ENCODE measurements around the gene CCDC90B. TPM values are rescaled to one million over a fixed set of nuclear protein-coding genes. Genes with fewer than 3 reads are reported as not detected.

CCDC90B gene
- polyA plus RNA-seq, 1 of the 3 experiments (the other 2 are of a cell fraction): 47.9 TPM

DNA sequence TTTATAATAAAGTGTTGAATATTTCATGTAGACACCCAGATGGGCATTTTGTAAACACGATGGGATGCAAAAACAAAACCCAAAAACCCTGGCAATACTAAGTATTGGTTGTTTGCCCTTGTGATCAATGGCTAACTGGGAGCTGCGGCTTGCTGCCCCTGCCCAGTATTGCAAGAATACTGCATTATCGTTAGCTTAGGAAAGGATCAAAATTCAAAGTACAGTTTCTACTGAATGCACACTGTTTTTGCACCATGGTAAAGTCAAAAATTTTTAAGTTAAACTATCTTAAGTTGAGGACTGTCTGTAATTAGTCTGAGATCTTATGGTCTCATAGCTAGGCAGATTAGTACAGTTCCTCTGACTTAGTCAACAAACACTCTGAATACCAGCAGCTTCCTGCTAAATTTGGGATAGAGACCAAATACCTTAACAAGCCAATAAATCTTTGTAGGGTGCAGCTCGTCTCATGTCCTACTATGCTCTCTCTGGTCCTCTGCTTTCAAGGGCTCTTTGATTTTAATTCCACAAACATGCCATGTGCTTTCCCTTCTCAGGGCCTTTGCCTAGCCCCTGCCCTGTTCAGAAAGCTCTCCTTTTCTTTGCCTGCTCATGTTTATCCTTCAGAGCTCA lies 4.0 kb downstream of the CCDC90B start:
- Histone ChIP-seq H3K79me2 (ENCODE audit: insufficient read depth) (peaks cover 80% of the 10 kb centered on the region), H3K9ac (no peak overlapping the region), H3K4me3 (ENCODE audit: low read depth in 2 of 2, low read length in 1 of 2) (no peak overlapping the region; a peak in 1 of 4 replicates), H3K27ac (ENCODE audit: low read depth in 2 of 2, low read length in 1 of 2) (no peak overlapping the region), H3K27me3 (ENCODE audit: insufficient read depth) (no peaks in the 10 kb centered on the region), H3K9me3 (no peaks in the 10 kb centered on the region), H3K9me2 (no peaks in the 10 kb centered on the region), H3K36me3 (replicated peaks in 1 of 2; ENCODE audit: control insufficient read depth in 1 of 2, insufficient read depth in 2 of 2, low read length in 1 of 2) (peaks cover 37 to 46% of the 10 kb centered on the region in 2 experiments), H3K4me1 (ENCODE audit: control insufficient read depth in 1 of 2, insufficient read depth in 2 of 2, low read depth in 1 of 2, low read length in 1 of 2) (peaks cover 22 to 43% of the 10 kb centered on the region in 2 experiments; a peak in 3 of 4 replicates), H2AFZ (ENCODE audit: low read depth) (no peak overlapping the region), H4K20me1 (ENCODE audit: insufficient read depth) (0 out of 2 replicates have a peak, but pooled peaks cover 6% of the 10 kb centered on the region), H3K4me2 (peak overlapping the region; percentile 81), H3F3A (replicated peaks; ENCODE audit: insufficient read depth) (peaks cover 13% of the 10 kb centered on the region)
- ChIA-PET POLR2A (interaction anchor here (0.9 kb wide), 1 partner anchor 381 kb away, joined by 3 read pairs; the partner anchor contains the start of gene DDIAS), CTCF (interaction anchor here (1.1 to 1.5 kb wide), 4 partner anchors 10 to 542 kb away, joined by 3 to 6 read pairs (median 5); no protein-coding TSS in a partner anchor)
- TF ChIP-seq EZH2phosphoT487 (IDR thresholded peaks at IDR 0.05; ENCODE audit: borderline replicate concordance, low read depth) (no peak), JUND (IDR thresholded peaks at IDR 0.05) (no peak), USF2 (IDR thresholded peaks at IDR 0.05; ENCODE audit: borderline replicate concordance, low read depth, low read length) (no peak), FOSL2 (IDR thresholded peaks at IDR 0.05; ENCODE audit: borderline replicate concordance, low read depth) (no peak), POLR2AphosphoS5 (IDR thresholded peaks at IDR 0.05; ENCODE audit: low read depth, low read length) (no peak), CHD2 (IDR thresholded peaks at IDR 0.05; ENCODE audit: low read length, partially characterized antibody) (no peak)
- 67% methylated on average over 4 of the region's 4 CpGs for WGBS (ENCODE audit: low lambda C conversion rate)
- no peak for DNase-seq

GRCh38 chr11:83280256-83280655 lies 5.9 kb downstream of the CCDC90B start:
- ChIA-PET CTCF (no interaction called here), POLR2A (no interaction called here)
- TF ChIP-seq RXRA (IDR thresholded peaks at IDR 0.05; ENCODE audit: borderline replicate concordance, low read depth) (no peak), NFIC (IDR thresholded peaks at IDR 0.05; ENCODE audit: borderline replicate concordance) (no peak), EZH2phosphoT487 (IDR thresholded peaks at IDR 0.05; ENCODE audit: borderline replicate concordance, low read depth) (no peak), TCF12 (IDR thresholded peaks at IDR 0.05) (no peak), CTCF (IDR thresholded peaks at IDR 0.05) (no peak), SMC3 (IDR thresholded peaks at IDR 0.05; ENCODE audit: low read depth, low read length) (no peak), MXI1 (IDR thresholded peaks at IDR 0.05; ENCODE audit: low read depth, low read length) (no peak), RFX5 (IDR thresholded peaks at IDR 0.05; ENCODE audit: low read length) (no peak), FOXJ3 (CRISPR knock-in tag; IDR thresholded peaks at IDR 0.05) (no peak), REST (IDR thresholded peaks at IDR 0.05; ENCODE audit: low read depth, low read length) (no peak)
- TF ChIP-seq, protein P1, sequence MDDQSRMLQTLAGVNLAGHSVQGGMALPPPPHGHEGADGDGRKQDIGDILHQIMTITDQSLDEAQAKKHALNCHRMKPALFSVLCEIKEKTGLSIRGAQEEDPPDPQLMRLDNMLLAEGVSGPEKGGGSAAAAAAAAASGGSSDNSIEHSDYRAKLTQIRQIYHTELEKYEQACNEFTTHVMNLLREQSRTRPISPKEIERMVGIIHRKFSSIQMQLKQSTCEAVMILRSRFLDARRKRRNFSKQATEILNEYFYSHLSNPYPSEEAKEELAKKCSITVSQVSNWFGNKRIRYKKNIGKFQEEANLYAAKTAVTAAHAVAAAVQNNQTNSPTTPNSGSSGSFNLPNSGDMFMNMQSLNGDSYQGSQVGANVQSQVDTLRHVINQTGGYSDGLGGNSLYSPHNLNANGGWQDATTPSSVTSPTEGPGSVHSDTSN (IDR thresholded peaks at IDR 0.05): no peak
- no peaks in the 10 kb centered on the region for H3K9me2 ChIP-seq
- H3K4me1 ChIP-seq (ENCODE audit: control insufficient read depth in 1 of 2, insufficient read depth in 2 of 2, low read depth in 1 of 2, low read length in 1 of 2): peaks cover 22 to 43% of the 10 kb centered on the region in 2 experiments; a peak in 3 of 4 replicates
- H4K20me1 ChIP-seq (ENCODE audit: insufficient read depth): 0 out of 2 replicates have a peak, but pooled peaks cover 6% of the 10 kb centered on the region
- no peak overlapping the region for H3K4me3 ChIP-seq (ENCODE audit: low read depth in 2 of 2, low read length in 1 of 2)
- no peak overlapping the region for H2AFZ ChIP-seq (ENCODE audit: low read depth)
- H3F3A ChIP-seq (replicated peaks; ENCODE audit: insufficient read depth): peaks cover 22% of the 10 kb centered on the region
- WGBS (ENCODE audit: low lambda C conversion rate): 79% methylated on average over 1 of the region's 1 CpG
- no peak for DNase-seq
- H3K9ac ChIP-seq: no peak overlapping the region
- H3K4me2 ChIP-seq: no peak overlapping the region
- peaks cover 88% of the 10 kb centered on the region for H3K79me2 ChIP-seq (ENCODE audit: insufficient read depth)
- H3K36me3 ChIP-seq (replicated peaks in 1 of 2; ENCODE audit: control insufficient read depth in 1 of 2, insufficient read depth in 2 of 2, low read length in 1 of 2): peaks cover 55 to 60% of the 10 kb centered on the region in 2 experiments
- H3K27ac ChIP-seq (ENCODE audit: low read depth in 2 of 2, low read length in 1 of 2): no peak overlapping the region
- H3K9me3 ChIP-seq: no peaks in the 10 kb centered on the region
- no peaks in the 10 kb centered on the region for H3K27me3 ChIP-seq (ENCODE audit: insufficient read depth)

Data from SK-N-SH (cell line).